Measurements from ENCODE around the gene PRDM13. TPM values are rescaled to one million over a fixed set of nuclear protein-coding genes. Genes with fewer than 3 reads are reported as not detected.
A peak's percentile ranks its signal among the peaks of the same experiment; 100 is the strongest.
"Not testable (repeated sequence)": the region's sequence is repeated elsewhere in the genome, so short reads cannot be mapped to it uniquely, and the experiment has no call there.

The PRDM13 gene
- total and polyA plus RNA-seq, 5 experiments from 2014 or later: not detected

GRCh38 chr6:99589907-99590493 is 16.6 kb upstream of the PRDM13 start:
- Mint-ChIP-seq H3K4me3 (peak overlapping the region; percentile 38 to 92 (median 75)), H3K27ac (no peak overlapping the region), H3K9me3 (peaks cover 0 to 9% (median 3%) of the 10 kb centered on the region in 9 donors), H3K27me3 (peaks cover 36 to 82% (median 64%) of the 10 kb centered on the region in 5 donors), H3K36me3 (no peaks in the 10 kb centered on the region), H3K4me1 (peaks cover 5 to 28% (median 26%) of the 10 kb centered on the region in 4 donors)
- no peak for ATAC-seq
- POLR2A ChIA-PET: interaction anchor here (0.6 kb wide), 1 partner anchor 163 kb away, joined by 3 read pairs; no protein-coding TSS in a partner anchor
- no peak for DNase-seq

GRCh38 chr6:99590728-99591672 is 15.6 kb upstream of the PRDM13 start:
- Mint-ChIP-seq H3K36me3 (peaks cover 0 to 5% (median 2%) of the 10 kb centered on the region in 3 donors), H3K4me3 (peak overlapping the region in 7 of 10 donors; percentile 12 to 91 (median 38)), H3K4me1 (peaks cover 5 to 28% (median 26%) of the 10 kb centered on the region in 4 donors), H3K27me3 (peaks cover 41 to 85% (median 63%) of the 10 kb centered on the region in 5 donors), H3K27ac (no peak overlapping the region), H3K9me3 (peaks cover 0 to 18% (median 5%) of the 10 kb centered on the region in 9 donors)
- ATAC-seq: no peak
- POLR2A ChIA-PET: no interaction called here
- no peak for DNase-seq

GRCh38 chr6:99591673-99592364 is 14.8 kb upstream of the PRDM13 start:
- peaks cover 0 to 5% (median 2%) of the 10 kb centered on the region in 3 donors for H3K36me3 Mint-ChIP-seq
- peaks cover 44 to 90% (median 68%) of the 10 kb centered on the region in 5 donors for H3K27me3 Mint-ChIP-seq
- H3K9me3 Mint-ChIP-seq: peaks cover 0 to 18% (median 5%) of the 10 kb centered on the region in 9 donors
- H3K4me1 Mint-ChIP-seq: peaks cover 5 to 28% (median 26%) of the 10 kb centered on the region in 4 donors
- POLR2A ChIA-PET: no interaction called here
- no peak for DNase-seq
- H3K4me3 Mint-ChIP-seq: peak overlapping the region in 5 of 10 donors; percentile 12 to 59 (median 30)
- no peak for ATAC-seq
- no peak overlapping the region for H3K27ac Mint-ChIP-seq

GRCh38 chr6:99592900-99593299 is 13.7 kb upstream of the PRDM13 start:
- Mint-ChIP-seq H3K36me3 (peaks cover 0 to 5% (median 2%) of the 10 kb centered on the region in 3 donors), H3K9me3 (peaks cover 0 to 18% (median 5%) of the 10 kb centered on the region in 9 donors), H3K4me3 (no peak overlapping the region), H3K27me3 (peaks cover 46 to 95% (median 76%) of the 10 kb centered on the region in 5 donors), H3K27ac (no peak overlapping the region), H3K4me1 (peaks cover 5 to 28% (median 26%) of the 10 kb centered on the region in 4 donors)
- POLR2A ChIA-PET: no interaction called here
- no peak for ATAC-seq
- DNase-seq: no peak

- H3K27ac Mint-ChIP-seq, H3K36me3 Mint-ChIP-seq, H3K4me3 Mint-ChIP-seq, POLR2A ChIA-PET, ATAC-seq, DNase-seq: not testable (repeated sequence)
- H3K27me3 Mint-ChIP-seq: peaks cover 50 to 100% (median 78%) of the 10 kb centered on the region in 5 donors
- peaks cover 3 to 18% (median 16%) of the 10 kb centered on the region in 4 donors for H3K4me1 Mint-ChIP-seq
- H3K9me3 Mint-ChIP-seq: peaks cover 0 to 18% (median 5%) of the 10 kb centered on the region in 9 donors
Observed at GRCh38 chr6:99594696-99595095, 11.9 kb upstream of the PRDM13 start.

GRCh38 chr6:99602520-99603420 is 3.9 kb upstream of the PRDM13 start:
- peaks cover 53 to 98% (median 86%) of the 10 kb centered on the region in 5 donors for H3K27me3 Mint-ChIP-seq
- peaks cover 0 to 5% (median 2%) of the 10 kb centered on the region in 9 donors for H3K9me3 Mint-ChIP-seq
- peak overlapping the region; percentile 44 to 78 (median 71) for H3K4me3 Mint-ChIP-seq
- DNase-seq: no peak
- peak in 1 of 2 donors; percentile 21 for ATAC-seq
- H3K36me3 Mint-ChIP-seq: peaks cover 2 to 14% (median 10%) of the 10 kb centered on the region in 3 donors
- POLR2A ChIA-PET: no interaction called here
- peaks cover 9 to 35% (median 33%) of the 10 kb centered on the region in 4 donors for H3K4me1 Mint-ChIP-seq
- peak overlapping the region in 2 of 10 donors; percentile 2 to 85 for H3K27ac Mint-ChIP-seq

- DNase-seq: peak in 2 of 10 donors; percentile 34 to 35
- Mint-ChIP-seq H3K9me3 (peaks cover 0 to 12% (median 2%) of the 10 kb centered on the region in 9 donors), H3K4me3 (peak overlapping the region; percentile 60 to 83 (median 72)), H3K36me3 (peaks cover 2 to 18% (median 10%) of the 10 kb centered on the region in 3 donors), H3K4me1 (peaks cover 9 to 43% (median 34%) of the 10 kb centered on the region in 4 donors), H3K27me3 (peaks cover 53 to 98% (median 84%) of the 10 kb centered on the region in 5 donors), H3K27ac (peak overlapping the region in 1 of 10 donors; percentile 85)
- POLR2A ChIA-PET: interaction anchor here (0.7 kb wide), 1 partner anchor 1025 kb away, joined by 3 read pairs; no protein-coding TSS in a partner anchor
- ATAC-seq: peak; percentile 66 to 71
Observed at GRCh38 chr6:99603421-99604165, 3.0 kb upstream of the PRDM13 start.

GRCh38 chr6:99604166-99605073 is 2.2 kb upstream of the PRDM13 start:
- DNase-seq (no peak), ATAC-seq (no peak)
- Mint-ChIP-seq H3K4me3 (peak overlapping the region; percentile 60 to 83 (median 72)), H3K27me3 (peaks cover 52 to 98% (median 84%) of the 10 kb centered on the region in 5 donors), H3K4me1 (peaks cover 12 to 43% (median 34%) of the 10 kb centered on the region in 4 donors), H3K36me3 (peaks cover 2 to 18% (median 10%) of the 10 kb centered on the region in 3 donors), H3K27ac (no peak overlapping the region), H3K9me3 (peaks cover 0 to 17% (median 3%) of the 10 kb centered on the region in 9 donors)
- POLR2A ChIA-PET: interaction anchor here (0.7 kb wide), 1 partner anchor 1024 kb away, joined by 3 read pairs; no protein-coding TSS in a partner anchor

GRCh38 chr6:99605074-99605734 is 1.4 kb upstream of the PRDM13 start:
- Mint-ChIP-seq H3K9me3 (peaks cover 0 to 22% (median 3%) of the 10 kb centered on the region in 9 donors), H3K4me3 (peak overlapping the region in 8 of 10 donors; percentile 14 to 83 (median 72)), H3K36me3 (peaks cover 2 to 18% (median 14%) of the 10 kb centered on the region in 3 donors), H3K4me1 (peaks cover 14 to 48% (median 38%) of the 10 kb centered on the region in 4 donors), H3K27me3 (peaks cover 53 to 98% (median 84%) of the 10 kb centered on the region in 5 donors), H3K27ac (no peak overlapping the region)
- DNase-seq (no peak), ATAC-seq (no peak)
- POLR2A ChIA-PET: interaction anchor here (0.7 kb wide), 1 partner anchor 17 kb away, joined by 3 read pairs; no protein-coding TSS in a partner anchor
